HG03378 (cell line): Measurements from ENCODE around the gene MRPL14.
"Not testable (repeated sequence)": the region's sequence is repeated elsewhere in the genome, so short reads cannot be mapped to it uniquely, and the experiment has no call there.

Experiments
- ATAC-seq: cut with Tn5 transposase; IDR thresholded peaks from one replicate; pipeline ENCODE4 v1.9.1; 2021; ENCODE audit warnings: mild to moderate bottlenecking, moderate library complexity; ENCODE audit not compliant: unreplicated experiment

The MRPL14 gene

DNA sequence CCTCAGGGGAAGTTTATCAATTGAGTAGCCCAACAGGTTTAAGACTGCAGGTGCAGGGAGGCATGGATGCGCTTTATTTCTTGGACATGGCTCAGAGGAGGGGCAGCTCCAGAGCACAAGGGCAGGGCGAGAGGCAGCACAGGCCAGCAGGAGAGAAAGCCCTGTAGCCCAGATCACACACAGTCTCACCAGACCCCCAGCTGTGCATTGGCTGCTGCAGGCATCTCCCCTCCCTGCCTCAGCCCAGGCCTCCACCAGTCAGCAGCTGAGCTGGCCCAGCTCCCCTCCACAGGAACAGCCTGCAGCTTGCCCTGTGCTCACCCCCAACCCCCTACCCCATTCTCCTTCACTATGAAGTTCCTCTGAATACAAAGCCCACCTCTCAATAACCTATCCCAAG is 24.7 kb downstream of the MRPL14 start:
- ATAC-seq, result no peak

DNA sequence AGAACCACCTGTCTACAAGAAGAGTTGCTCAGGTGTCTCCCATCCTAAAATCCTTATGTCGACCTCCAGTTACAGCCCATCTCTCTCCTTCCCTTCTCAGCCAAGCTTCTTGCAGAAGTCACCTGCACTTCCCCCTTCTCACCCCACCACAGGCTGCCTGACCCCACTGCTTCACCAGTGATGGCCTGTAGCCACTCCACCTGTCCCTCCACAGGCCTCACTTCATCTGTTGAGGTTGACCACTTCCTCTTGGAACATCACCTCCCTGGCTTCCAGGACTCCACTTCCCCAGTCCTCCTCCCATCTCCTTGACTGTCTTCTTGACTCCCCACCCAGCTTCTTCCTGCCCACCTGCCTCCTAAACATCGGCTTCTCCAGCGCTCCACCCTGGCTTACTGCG is 25.4 kb downstream of the MRPL14 start:
- no peak for ATAC-seq

- ATAC-seq, result no peak
These were observed 27.1 kb downstream of the MRPL14 start for GRCh38 chr6:44100088-44100550.

DNA sequence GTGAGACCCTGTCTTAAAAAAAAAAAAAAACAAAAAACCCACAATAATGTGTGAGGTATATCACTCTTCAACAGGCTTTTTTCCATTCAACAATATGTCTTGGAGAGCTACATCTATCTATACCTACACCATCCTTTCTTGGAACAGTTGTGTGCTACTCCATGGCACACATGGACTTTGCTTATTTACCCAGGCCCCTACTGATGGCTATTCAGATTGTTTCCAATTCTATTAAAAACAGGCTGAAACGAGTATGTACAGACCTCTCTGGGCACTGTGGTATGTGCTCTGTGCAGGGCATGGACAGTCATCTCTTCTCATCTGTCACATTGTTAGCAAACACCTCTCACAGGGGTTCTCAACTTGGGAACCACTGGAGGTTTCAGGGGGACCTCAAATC is 28.1 kb downstream of the MRPL14 start:
- ATAC-seq, result no peak

DNA sequence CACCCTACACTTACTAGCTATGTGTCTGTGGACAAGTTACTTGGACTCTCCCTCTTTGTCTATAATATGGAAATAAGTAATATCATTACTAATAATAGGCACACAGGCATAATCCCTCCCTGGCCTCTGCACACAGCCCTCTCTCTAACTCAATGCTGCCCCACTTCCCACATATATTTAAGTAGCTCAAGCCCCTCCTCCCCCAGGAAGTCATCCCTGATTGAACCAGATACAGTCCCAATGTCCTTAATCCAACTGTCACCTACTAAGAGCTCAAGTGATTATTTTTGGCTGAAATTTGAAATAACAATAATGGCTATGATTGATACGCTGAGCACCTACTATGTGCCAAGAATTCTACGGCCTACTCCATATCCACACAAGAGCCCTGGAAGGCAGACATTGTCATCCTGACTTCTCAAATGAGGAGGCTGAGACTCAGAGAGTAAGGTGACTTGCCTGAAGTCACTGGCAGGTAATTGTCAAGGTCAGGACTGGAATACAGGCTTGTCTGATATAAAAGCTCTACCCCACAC is 29.4 kb downstream of the MRPL14 start:
- no peak for ATAC-seq

DNA sequence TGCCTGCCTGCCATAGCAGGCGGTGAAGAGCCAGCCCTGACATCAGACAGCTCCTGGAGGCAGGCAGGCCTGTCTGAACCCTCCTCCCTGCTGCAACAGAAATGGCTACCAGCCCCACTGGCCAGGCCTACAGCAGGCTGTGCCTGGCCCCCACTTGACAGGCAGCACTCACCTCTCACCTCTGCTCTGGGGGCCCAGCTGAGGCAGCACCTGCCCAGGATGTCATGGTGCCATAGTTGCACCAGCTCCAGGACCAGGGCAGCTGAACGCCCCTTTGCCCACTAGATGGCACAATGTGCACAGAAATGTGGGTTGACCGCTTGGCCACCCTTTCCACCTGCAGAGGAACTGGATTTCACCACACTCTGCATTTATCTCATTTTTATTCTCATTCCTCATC is 30.6 kb downstream of the MRPL14 start:
- ATAC-seq, result peak; percentile 59

DNA sequence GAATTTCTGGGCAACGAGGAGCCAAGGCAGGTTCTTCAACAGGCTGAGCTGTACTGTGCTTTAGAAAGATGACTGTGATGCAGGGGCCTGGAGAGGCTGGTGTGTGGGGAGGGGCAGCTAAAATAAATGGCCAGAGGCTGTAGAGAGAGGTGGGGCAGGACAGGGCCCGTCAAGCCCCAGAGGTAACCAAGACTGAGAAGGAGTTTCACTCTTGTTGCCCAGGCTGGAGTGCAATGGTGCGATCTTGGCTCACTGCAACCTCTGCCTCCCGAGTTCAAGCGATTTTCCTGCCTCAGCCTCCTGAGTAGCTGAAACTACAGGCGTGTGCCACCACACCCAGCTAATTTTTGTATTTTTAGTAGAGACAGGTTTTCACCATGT is 32.0 kb downstream of the MRPL14 start:
- not testable (repeated sequence) for ATAC-seq

DNA sequence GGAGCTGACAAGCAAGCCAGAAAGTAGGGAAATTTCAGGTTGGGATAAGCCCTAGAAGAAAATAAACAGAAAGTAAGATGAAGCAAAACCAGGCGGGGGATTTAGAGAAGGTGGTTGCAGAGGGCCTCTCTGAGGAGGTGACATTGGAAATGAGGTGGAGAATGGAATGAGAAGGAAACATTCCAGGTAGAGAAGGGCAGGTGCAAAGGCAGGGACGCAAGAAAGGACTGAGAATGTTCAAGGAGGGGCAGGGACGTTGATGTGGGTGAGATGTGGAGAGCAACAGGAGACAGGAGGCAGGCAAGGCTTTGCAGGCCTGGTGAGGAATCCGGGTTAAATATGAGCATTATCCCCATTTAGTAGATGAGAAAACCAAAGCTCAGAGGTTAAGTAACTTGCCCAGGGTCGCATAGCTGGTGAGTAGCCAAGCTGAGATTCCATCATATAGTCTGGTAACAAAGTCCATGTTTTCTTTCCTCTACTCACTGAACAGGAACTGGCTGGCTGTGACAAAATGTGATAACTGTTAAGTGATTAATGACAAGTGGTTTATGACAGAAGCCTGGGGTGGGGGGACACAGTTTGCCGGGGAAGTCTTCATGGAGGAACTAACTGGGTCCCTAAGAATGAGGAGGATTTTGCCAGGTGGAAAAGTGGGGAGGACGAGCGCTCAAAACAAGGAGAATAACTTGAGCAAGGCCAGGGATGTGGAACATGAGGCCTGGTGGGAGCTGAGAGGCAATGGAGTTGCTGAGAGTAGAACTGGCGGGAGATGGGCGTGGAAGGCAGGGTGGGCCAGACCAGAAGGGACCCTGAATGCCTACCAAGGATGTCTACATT is 32.6 kb downstream of the MRPL14 start:
- ATAC-seq, result no peak

DNA sequence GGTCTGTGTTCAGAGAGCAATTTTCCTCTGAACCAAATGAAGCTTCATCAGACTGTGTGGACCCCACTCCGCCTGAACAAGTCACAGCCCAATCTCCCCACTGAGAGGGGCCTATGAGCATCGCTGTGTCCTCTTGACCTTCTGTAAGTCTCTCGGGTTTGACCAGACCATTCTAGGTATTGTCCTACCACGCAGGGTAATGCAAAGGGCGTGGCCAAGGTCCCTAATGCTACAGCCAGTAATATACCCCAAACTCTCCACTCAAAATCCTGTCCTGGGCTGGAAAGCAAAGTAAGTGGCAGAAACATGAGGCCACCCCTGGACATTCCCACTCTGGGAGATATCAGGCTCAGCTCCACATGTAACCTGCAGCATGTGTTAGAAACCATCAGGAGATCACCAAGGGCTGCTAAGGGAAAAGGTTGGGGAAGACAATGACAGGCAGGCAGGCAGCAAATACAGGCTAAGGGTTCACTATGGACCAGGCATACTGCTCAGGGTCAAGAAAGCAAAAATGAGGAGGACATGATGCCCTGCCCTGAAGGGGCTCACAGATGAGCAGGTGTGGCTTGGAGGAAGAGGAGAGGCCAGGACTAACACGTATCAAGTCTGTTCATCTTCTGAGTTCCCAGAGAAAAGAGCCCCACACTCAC is 33.4 kb downstream of the MRPL14 start:
- ATAC-seq, result no peak

- no peak for ATAC-seq
These were observed 34.2 kb downstream of the MRPL14 start for GRCh38 chr6:44093066-44093465.

DNA sequence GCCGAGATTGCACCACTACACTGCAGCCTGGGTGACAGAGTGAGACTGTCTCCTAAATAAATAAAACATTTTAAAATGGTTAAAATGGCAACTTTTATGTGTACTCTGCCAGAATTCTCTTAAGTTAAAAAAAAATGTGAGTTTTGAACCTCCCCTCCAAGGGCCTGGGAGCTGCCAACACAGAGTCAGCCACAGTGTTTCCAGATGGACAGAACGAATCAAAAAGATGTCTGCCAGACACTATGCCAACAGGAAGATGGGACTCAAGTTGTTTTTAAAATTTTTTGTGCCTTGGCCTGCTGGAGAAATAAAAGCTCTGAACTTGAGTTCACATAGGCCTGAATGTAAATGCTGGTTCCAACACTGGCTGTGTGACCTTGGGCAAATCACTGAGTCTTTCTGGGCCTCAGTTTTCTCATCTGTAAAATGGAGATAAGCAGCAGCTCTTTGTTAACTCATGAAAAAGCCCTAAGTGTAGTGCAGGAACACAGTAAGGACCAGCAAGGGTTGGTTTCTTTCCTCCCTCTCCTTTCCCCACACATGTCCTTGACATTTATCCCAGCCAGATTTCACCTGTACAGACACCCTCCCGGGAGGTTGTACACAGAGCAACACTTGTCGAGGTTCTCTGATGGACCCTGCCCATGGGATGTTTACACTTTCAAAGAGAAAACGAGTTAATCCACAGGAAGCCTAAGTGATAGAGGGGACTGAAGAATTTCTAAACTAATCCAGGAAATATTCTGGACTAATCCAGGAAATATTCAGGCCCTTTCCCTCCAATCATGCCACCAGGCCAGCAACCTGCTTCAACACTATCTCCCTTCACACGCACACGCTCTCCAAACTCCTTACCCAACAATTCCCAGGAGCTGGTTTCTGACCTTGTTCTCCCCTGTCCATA is 35.0 kb downstream of the MRPL14 start:
- ATAC-seq, result no peak

DNA sequence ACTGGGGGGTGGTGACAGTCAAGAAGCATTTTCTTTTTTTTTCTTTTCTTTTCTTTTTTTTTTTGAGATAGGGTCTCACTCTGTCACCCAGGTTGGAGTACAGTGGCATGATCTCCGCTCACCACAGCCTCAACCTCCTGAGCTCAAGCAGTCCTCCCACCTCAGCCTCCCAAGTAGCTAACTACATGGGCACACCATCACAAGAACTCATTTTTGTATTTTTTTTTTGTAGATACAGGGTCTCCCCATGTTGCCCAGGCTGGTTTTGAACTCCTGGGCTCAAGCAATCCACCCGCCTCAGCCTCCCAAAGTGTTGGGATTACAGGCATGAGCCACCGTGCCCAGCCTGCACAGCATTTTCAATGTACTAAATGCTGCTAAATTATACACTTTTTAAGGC is 35.9 kb downstream of the MRPL14 start:
- not testable (repeated sequence) for ATAC-seq

GRCh38 chr6:44090465-44090864 is 36.8 kb downstream of the MRPL14 start:
- ATAC-seq, result no peak

DNA sequence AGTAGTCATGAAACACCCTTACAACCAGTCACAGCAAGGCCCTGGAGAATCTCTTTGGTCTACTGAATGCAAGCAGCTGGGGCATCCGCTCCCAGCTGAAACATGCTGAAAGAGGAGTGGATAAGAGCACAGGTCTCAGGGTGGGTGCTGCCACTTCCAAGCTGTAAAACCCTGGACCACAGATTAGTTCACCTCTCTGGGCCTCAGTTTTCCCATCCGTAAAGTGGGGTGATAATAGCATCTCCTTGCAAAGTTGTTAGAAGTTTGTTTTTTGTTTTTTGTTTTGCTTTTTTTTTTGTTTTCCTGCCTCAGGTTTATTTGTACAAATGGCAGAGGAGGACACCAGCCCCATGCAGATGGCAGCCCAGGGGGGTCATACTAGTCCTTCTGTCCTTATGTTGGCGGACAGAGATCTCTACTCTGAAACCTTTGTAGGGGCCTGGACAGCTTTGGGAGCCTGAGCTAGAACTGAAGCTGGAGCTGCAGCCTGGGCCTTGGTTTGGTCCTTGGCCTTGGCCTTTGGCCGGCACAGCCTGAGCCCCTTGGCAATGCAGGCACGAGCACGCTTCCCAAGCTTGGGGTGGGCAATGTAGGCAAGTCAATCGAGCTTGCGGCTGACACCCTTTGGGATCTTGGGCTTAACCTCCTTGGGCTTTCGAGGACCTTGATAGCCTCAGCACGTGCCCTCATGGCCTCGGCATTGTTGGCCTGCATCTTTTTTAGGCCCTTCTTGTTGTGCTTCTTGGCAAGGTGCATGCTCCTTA is 38.2 kb downstream of the MRPL14 start:
- no peak for ATAC-seq

DNA sequence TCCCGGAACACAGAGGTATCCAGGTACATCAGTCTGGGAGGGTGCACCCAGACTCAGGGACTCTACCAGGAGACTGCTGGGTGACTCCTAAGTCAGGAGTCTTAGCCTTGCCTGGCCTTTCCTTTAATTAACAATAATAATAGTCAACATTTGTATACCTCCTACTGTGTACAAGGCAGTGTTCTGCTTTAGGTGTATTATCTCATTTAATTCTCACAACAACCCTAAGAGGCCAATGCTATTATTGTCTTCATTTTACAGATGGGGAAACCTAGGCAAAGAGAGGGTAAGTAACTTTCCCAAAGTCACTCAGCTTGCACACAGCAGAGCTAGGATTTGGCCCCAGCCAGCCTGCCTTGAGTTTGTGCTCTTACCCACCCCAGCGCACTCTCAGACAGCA is 39.6 kb downstream of the MRPL14 start:
- no peak for ATAC-seq

GRCh38 chr6:44086931-44087574 is 40.2 kb downstream of the MRPL14 start:
- no peak for ATAC-seq

DNA sequence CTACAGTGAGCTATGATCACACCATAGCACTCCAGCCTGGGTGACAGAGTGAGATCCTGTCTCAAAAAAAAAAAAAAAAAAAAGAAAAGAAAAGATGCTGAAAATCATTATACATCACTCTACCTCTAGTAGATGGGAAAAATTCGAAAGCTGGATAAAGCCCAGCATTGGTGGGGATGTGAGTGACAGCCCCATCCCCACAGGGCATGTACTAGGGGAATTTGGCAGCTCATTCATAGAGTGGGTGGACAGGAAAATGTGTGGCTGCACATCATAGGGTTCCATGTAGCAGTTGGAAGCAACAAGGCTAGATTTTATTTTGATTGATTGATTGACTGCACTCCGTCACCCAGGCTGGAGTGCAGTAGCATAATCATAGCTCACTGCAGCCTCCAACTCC is 42.0 kb downstream of the MRPL14 start:
- ATAC-seq, result no peak

DNA sequence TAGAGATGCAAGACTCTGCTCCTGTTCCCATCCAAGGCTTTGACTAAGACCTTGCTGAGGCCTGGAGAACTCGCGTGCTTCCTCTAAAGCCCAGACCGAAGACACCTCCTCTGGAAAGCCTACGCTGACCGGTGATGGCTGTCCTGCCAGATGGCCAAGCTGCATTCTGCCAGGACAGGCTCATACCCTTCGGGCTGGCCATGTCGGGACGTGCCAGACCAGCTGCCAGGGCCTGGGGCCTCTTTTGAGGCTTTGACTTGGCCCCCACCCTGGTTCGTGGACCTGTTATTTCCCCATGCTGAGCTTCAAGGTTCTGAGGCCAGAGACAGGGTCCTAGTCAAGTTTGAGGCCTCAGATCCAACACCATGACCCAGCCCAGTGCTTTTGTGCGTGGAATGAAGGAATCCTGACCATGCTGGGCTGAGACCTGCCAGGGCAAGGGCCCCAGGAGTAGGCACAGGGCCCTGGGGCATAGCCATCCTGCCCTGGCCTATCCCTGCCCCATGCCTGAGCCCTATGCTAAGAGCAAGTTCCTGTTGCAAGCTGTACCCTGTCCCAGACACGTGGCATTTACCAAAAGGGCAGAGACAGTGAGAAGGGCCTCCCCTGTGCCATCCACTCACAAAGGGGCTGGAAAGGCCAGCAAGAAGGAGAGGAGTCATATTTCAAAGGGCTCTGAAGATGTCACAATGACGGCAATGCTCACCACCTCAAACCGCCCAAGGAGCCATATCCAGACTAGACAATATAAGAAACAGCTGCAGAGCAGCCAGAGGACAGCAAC is 42.8 kb downstream of the MRPL14 start:
- no peak for ATAC-seq

DNA sequence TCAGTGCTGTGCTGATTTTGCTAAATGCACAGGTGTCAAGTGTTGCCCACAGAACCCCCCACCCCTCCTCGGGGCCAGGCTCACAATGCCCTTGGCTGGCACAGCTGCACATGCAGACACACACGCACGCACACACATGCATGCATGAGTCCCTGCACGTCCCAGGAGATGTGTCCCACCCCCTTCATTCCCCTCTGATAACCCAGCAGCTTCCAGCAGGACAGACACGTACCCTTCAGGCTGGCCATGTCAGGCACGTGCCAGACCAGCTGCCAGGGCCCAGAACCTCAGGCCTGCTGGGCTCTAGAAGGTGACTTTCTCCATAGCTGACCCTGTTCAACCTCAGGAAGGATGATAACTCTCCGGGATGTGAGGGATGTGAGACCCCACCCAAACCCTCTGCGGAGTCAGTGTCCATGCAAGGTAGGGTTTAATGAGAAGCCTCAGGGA is 44.4 kb downstream of the MRPL14 start:
- ATAC-seq, result no peak
